ENCODE data around the gene CFAP206. TPM values are rescaled to one million over a fixed set of nuclear protein-coding genes. Genes with fewer than 3 reads are reported as not detected.
"Not testable (repeated sequence)": the region's sequence is repeated elsewhere in the genome, so short reads cannot be mapped to it uniquely, and the experiment has no call there.

Gene CFAP206
- total and polyA plus RNA-seq, 5 donors, result 0.14 to 0.60 (median 0.40) TPM; not detected in 1

DNA sequence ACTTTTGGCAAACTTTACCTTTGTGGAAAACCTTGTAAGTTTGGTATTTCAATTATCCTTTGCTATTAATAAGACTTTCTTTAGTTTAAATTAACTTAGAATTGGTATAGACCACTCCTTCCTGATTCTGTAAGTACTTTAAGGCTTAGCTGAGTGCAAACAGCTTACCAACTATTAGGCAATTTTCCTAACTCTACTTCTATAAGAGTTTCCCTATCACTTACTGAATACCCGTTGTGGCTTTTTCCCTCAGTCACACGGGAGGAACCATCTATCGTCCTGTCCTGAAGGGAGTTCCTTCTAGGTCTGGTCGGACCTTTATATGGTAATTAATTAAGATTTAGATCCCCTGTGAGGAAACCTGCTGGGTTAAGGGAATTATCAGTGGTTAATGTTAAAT lies 74.6 kb downstream of the CFAP206 start:
- intact Hi-C loops (cut with DNase I), result no loop called here
- WGBS, result 66% methylated on average over 4 of the region's 4 CpGs
- ATAC-seq (no peak), DNase-seq (no peak)
- Histone ChIP-seq H3K9me3 (ENCODE audit: control insufficient read depth, low read length) (no peaks in the 10 kb centered on the region), H3K27ac (ENCODE audit: low read length) (no peak overlapping the region), H3K4me3 (ENCODE audit: low read length) (no peak overlapping the region), H3K27me3 (ENCODE audit: control insufficient read depth, insufficient read depth) (no peaks in the 10 kb centered on the region), H3K4me1 (ENCODE audit: control insufficient read depth, insufficient read depth, low read length) (no peaks in the 10 kb centered on the region)

DNA sequence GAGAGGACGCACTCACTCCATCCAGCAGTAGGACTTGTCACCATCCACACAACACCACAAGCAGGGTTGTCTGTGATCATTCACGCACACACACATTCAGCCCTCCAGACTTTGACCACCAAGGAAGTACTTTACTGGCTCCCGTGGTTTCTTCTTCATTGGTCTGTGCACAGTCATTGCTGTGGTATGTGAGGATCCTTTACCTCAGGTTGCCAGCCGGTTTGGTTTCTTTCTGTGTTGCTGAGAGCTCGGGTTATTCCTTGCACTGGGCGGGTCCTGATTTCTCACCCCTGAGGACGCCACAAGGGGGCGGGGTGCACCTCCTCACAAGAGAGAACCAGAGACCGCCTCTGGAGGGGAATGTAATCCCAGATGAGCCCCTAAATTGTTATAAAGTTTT lies 76.2 kb downstream of the CFAP206 start:
- Histone ChIP-seq H3K27ac (ENCODE audit: low read length) (no peak overlapping the region), H3K4me3 (ENCODE audit: low read length) (no peak overlapping the region), H3K9me3 (ENCODE audit: control insufficient read depth, low read length) (no peaks in the 10 kb centered on the region), H3K27me3 (ENCODE audit: control insufficient read depth, insufficient read depth) (no peaks in the 10 kb centered on the region), H3K4me1 (ENCODE audit: control insufficient read depth, insufficient read depth, low read length) (no peaks in the 10 kb centered on the region)
- no peak for ATAC-seq
- intact Hi-C loops (cut with DNase I), result no loop called here
- peak in 2 of 3 donors; percentile 52 for DNase-seq
- 78% methylated on average over 9 of the region's 9 CpGs for WGBS

DNA sequence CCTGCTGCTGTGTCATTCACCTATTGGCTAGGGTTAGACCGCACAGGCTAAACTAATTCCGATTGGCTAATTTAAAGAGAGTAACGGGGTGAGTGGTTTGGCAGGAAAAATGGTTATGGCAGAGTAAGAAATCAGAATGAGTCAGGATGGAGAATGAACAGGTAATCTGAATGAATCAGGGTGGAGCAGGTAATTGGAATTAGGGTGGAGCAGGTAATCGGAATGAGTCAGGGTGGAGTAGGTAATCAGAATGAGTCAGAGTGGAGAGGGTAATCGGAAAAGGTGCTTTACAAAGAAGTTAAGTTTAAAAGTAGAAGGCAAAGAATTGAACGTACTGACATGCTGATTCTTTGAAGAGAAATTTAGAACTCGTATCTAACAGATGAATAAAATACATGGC lies 76.7 kb downstream of the CFAP206 start:
- ATAC-seq (no peak), DNase-seq (no peak)
- Histone ChIP-seq H3K27ac (ENCODE audit: low read length) (no peak overlapping the region), H3K27me3 (ENCODE audit: control insufficient read depth, insufficient read depth) (no peaks in the 10 kb centered on the region), H3K4me3 (ENCODE audit: low read length) (no peak overlapping the region), H3K4me1 (ENCODE audit: control insufficient read depth, insufficient read depth, low read length) (no peaks in the 10 kb centered on the region), H3K9me3 (ENCODE audit: control insufficient read depth, low read length) (no peaks in the 10 kb centered on the region)
- intact Hi-C loops (cut with DNase I), result no loop called here
- WGBS, result 96% methylated on average over 7 of the region's 7 CpGs

DNA sequence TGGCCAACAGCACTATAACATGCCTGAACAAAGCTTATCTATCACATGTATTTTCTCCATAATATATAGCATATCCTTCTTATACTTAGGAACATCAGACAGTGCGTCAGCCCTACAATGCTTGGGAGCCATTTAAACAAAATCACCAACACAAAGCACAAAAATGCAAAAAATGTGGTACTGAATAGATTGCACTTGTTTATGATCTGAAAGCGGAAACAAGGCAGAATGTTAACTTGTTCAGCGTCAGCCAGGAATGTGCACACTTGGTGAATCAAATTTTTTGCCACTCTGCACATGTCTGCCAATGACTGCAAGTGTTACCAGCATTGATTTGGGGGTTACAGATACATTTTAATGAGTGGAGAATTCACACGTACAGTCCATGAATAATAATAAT lies 79.8 kb downstream of the CFAP206 start:
- ATAC-seq (no peak), DNase-seq (no peak)
- H3K4me1 ChIP-seq (ENCODE audit: control insufficient read depth, insufficient read depth, low read length), result no peaks in the 10 kb centered on the region
- 67% methylated on average over 4 of the region's 4 CpGs for WGBS
- no peaks in the 10 kb centered on the region for H3K27me3 ChIP-seq (ENCODE audit: control insufficient read depth, insufficient read depth)
- no peaks in the 10 kb centered on the region for H3K9me3 ChIP-seq (ENCODE audit: control insufficient read depth, low read length)
- intact Hi-C loops (cut with DNase I), result no loop called here
- H3K4me3 ChIP-seq (ENCODE audit: low read length), result no peak overlapping the region
- no peak overlapping the region for H3K27ac ChIP-seq (ENCODE audit: low read length)

DNA sequence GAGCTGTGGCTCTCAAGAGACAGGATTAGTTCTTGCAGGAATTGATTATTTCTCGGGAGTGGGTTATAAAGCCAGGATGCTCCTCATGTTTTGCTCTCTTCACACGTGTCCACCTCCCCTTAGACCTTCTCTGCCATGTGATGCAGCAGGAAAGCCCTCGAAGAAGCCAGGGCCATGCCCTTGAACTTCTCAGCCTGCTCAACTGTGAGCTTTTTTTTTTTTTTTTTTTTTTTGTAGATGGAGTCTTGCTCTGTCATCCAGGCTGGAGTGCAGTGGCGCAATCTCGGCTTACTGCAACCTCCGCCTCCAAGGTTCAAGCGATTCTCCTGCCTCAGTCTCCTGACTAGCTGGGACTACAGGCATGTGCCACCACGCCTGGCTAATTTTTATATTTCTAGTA lies 81.6 kb downstream of the CFAP206 start:
- H3K4me3 ChIP-seq (ENCODE audit: low read length); ATAC-seq; H3K4me1 ChIP-seq (ENCODE audit: control insufficient read depth, insufficient read depth, low read length); H3K9me3 ChIP-seq (ENCODE audit: control insufficient read depth, low read length); DNase-seq; intact Hi-C loops (cut with DNase I); H3K27ac ChIP-seq (ENCODE audit: low read length); H3K27me3 ChIP-seq (ENCODE audit: control insufficient read depth, insufficient read depth): not testable (repeated sequence)
- whole genome bisulfite sequencing, result 93% methylated on average over 8 of the region's 8 CpGs

DNA sequence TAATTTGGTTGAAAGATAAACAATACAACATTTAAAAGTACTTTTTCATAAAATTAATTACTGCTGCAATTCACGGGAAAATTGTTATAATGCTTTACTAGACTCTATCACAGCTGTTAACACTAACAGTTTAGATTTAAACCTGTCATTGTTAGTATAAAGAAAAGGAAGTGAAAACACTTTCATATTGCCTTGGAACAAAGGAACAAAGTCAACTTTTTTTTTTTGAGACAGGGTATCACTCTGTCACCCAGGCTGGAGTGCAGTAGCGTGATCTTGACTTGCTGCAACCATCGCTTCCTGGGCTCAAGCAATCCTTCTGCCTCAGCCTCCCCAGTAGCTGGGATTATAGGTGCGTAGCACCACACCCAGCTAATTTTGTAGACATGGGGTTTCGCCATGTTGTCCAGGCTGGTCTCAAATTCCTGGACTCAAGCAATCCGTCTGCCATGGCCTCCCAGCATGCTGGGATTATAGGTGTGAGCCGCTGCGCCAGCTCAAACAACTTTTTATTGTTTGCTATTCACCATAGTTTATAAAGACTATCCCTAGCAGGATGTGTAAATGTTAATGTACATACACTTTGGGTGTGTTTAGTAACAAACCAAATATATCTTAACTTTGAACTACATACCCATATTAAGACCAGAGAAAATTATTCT lies 87.1 kb downstream of the CFAP206 start:
- whole genome bisulfite sequencing, result 98% methylated on average over 8 of the region's 8 CpGs

DNA sequence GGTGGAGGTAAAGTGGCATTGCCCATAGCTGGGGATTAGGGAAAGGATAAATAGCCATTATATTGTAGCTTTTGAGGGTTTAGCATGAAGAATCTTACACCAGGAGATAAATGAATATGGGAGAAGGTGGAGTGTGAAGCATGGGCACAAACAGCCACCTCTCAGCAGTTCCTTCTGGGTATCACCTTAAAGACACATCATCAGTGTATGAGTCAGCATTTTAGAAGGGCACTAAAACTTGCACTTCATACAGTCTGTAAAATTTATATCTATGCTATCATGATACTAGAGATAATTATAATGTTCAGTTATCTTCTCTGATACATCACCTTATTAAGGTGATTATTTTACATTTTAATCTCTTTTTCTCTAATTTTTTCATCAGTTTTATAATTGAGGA lies 90.3 kb downstream of the CFAP206 start:
- H3K27ac ChIP-seq (ENCODE audit: low read length), result no peak overlapping the region
- no peaks in the 10 kb centered on the region for H3K27me3 ChIP-seq (ENCODE audit: control insufficient read depth, insufficient read depth)
- ATAC-seq (no peak), DNase-seq (no peak)
- no peak overlapping the region for H3K4me3 ChIP-seq (ENCODE audit: low read length)
- no peaks in the 10 kb centered on the region for H3K9me3 ChIP-seq (ENCODE audit: control insufficient read depth, low read length)
- H3K4me1 ChIP-seq (ENCODE audit: control insufficient read depth, insufficient read depth, low read length), result no peaks in the 10 kb centered on the region
- intact Hi-C loops (cut with DNase I), result no loop called here

More for the DNA sequence above, 87.1 kb downstream of the CFAP206 start:
- Histone ChIP-seq H3K4me3 (ENCODE audit: low read length) (no peak overlapping the region), H3K27ac (ENCODE audit: low read length) (no peak overlapping the region), H3K9me3 (ENCODE audit: control insufficient read depth, low read length) (no peaks in the 10 kb centered on the region), H3K27me3 (ENCODE audit: control insufficient read depth, insufficient read depth) (no peaks in the 10 kb centered on the region), H3K4me1 (ENCODE audit: control insufficient read depth, insufficient read depth, low read length) (no peaks in the 10 kb centered on the region)
- intact Hi-C loops (cut with DNase I), result no loop called here
- DNase-seq (no peak), ATAC-seq (no peak)

DNA sequence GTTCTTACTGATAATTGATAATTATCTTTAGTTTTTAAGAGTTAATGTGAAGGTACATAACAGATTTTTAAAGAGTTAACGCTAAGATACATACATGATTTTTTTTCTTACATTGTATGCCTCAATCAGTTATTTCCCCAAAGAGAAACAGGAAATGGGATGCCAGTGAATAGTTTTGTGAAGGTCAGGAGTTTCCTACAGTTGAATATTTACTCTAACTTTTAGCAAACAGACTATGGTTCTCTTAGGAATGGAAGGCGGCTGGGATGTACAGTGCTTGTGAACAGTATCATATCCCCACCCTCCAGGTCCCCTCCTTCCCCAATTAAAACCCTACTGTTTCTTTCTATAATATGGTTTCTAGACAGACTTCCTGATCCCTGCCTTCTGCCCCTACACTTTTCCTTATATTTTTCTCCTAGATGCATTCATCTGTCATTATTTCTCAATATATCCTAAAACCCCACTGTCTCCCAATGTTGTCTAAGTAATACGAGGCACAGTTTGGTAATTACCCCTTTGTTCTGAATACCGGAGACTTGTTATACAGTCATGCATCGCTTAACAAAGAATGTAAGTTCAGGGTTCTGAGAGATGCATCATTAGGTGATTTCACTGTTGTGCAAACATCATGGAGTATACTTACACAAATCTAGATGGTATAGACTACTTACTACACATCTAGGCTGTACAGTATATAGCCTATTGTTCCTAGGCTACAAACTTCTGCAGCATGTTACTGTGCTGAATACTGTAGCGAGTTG lies 94.2 kb downstream of the CFAP206 start:
- intact Hi-C loops (cut with DNase I), result no loop called here
- no peak for ATAC-seq
- DNase-seq, result no peak
- Histone ChIP-seq H3K4me3 (ENCODE audit: low read length) (no peak overlapping the region), H3K4me1 (ENCODE audit: control insufficient read depth, insufficient read depth, low read length) (peaks cover 5% of the 10 kb centered on the region), H3K9me3 (ENCODE audit: control insufficient read depth, low read length) (no peaks in the 10 kb centered on the region), H3K27me3 (ENCODE audit: control insufficient read depth, insufficient read depth) (no peaks in the 10 kb centered on the region), H3K27ac (ENCODE audit: low read length) (no peak overlapping the region)
- 89% methylated on average over 6 of the region's 6 CpGs for WGBS

DNA sequence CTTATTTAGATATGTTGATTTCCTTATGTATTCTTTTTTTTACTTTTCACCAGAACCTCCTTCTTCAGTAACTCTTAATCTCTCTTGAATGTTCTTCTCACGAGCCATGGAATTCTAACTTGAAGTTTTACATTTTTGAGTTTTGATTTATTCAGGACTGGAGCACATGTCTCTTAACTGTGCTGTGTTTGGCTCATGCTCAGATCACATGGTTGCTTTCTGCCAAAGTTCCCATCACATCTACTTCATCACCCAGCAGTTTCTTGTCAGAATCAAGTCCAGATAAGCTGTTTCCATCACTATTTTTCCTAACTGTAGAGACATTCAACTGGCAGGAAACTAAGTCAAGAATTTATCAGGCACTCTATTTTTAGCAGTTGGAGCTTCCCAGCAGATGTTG lies 96.7 kb downstream of the CFAP206 start:
- Histone ChIP-seq H3K27me3 (ENCODE audit: control insufficient read depth, insufficient read depth) (no peaks in the 10 kb centered on the region), H3K27ac (ENCODE audit: low read length) (no peak overlapping the region), H3K4me3 (ENCODE audit: low read length) (no peak overlapping the region), H3K9me3 (ENCODE audit: control insufficient read depth, low read length) (no peaks in the 10 kb centered on the region), H3K4me1 (ENCODE audit: control insufficient read depth, insufficient read depth, low read length) (peaks cover 5% of the 10 kb centered on the region)
- WGBS, result 37% methylated on average over 1 of the region's 1 CpG
- intact Hi-C loops (cut with DNase I), result no loop called here
- ATAC-seq, result peak; percentile 73 to 77
- DNase-seq, result no peak

Measured in right cardiac atrium (tissue), 5 donors.